ENCODE data around the gene PPP6R3. TPM values are rescaled to one million over a fixed set of nuclear protein-coding genes. Genes with fewer than 3 reads are reported as not detected.

The PPP6R3 gene
- total RNA-seq, 1 experiment from 2014 or later = 138 TPM

GRCh38 chr11:68589547-68590216 lies 129.1 kb downstream of the PPP6R3 start:
- Mint-ChIP-seq H3K9me3 (no peaks in the 10 kb centered on the region), H3K27me3 (ENCODE audit: low read depth) (no peaks in the 10 kb centered on the region), H3K4me1 (no peaks in the 10 kb centered on the region; a peak in 1 of 4 replicates), H3K27ac (no peak overlapping the region), H3K4me3 (no peak overlapping the region), H3K36me3 (ENCODE audit: insufficient read depth in 1 of 3, low read depth in 3 of 3) (peaks cover 36 to 81% (median 77%) of the 10 kb centered on the region in 3 experiments)
- no peak overlapping the region for H2BK120ac ChIP-seq (ENCODE audit: low read depth, low read length, poor library complexity, severe bottlenecking)
- no peak overlapping the region for H4K8ac ChIP-seq (replicated peaks; ENCODE audit: insufficient read length, low read depth, low read length)
- H3K18ac ChIP-seq (ENCODE audit: insufficient read length, low read depth, low read length) = no peak overlapping the region
- no peak overlapping the region for H3K9ac ChIP-seq (ENCODE audit: extremely low read depth, insufficient read length, low read length)
- no peak overlapping the region for H2BK15ac ChIP-seq (ENCODE audit: low read depth, low read length)
- no peak overlapping the region for H2AFZ ChIP-seq (ENCODE audit: low read length)
- no peak overlapping the region for H3K4me2 ChIP-seq (ENCODE audit: insufficient read depth, insufficient read length, low read length)
- H3K14ac ChIP-seq (ENCODE audit: insufficient read depth, low read length) = no peak overlapping the region
- no peaks in the 10 kb centered on the region for H4K20me1 ChIP-seq (ENCODE audit: control insufficient read depth, insufficient read depth, insufficient read length)
- TF ChIP-seq CTCF (conservative IDR thresholded peaks at IDR 0.05) = no peak
- no peaks in the 10 kb centered on the region for H3K79me2 ChIP-seq (ENCODE audit: insufficient read depth, low read length)
- H4K5ac ChIP-seq (ENCODE audit: insufficient read length, low read depth, low read length) = no peak overlapping the region
- no peak overlapping the region for H2AK5ac ChIP-seq (ENCODE audit: insufficient read length, low read length)
- no peaks in the 10 kb centered on the region for H3K4me1 ChIP-seq (ENCODE audit: insufficient read depth, low read length)
- no CpG with 5 or more reads among the region's 7 CpGs for WGBS (ENCODE audit: extremely low coverage, insufficient read length, low lambda C conversion rate)
- no peak overlapping the region for H2BK5ac ChIP-seq (ENCODE audit: insufficient read length, low read length)
- H3K79me1 ChIP-seq (ENCODE audit: insufficient read depth, low read depth, low read length, poor library complexity, severe bottlenecking) = peaks cover 3% of the 10 kb centered on the region
- no peak overlapping the region for H2BK12ac ChIP-seq (ENCODE audit: insufficient read length, low read depth, low read length)
- H3T11ph ChIP-seq (ENCODE audit: low read length) = no peak overlapping the region
- no peaks in the 10 kb centered on the region for H3K9me3 ChIP-seq (ENCODE audit: control insufficient read depth, low read depth, low read length)
- H3K4ac ChIP-seq (ENCODE audit: low read depth, low read length) = no peak overlapping the region
- no peak for DNase-seq
- H3K23ac ChIP-seq (ENCODE audit: insufficient read length, low read depth, low read length) = no peak overlapping the region
- no peaks in the 10 kb centered on the region; the same call in 1 of the 2 replicates for H3K27me3 ChIP-seq (ENCODE audit: insufficient read depth, low read length)
- no peak overlapping the region for H4K91ac ChIP-seq (ENCODE audit: insufficient read length, low read depth, low read length)
- no peaks in the 10 kb centered on the region for H3K23me2 ChIP-seq (ENCODE audit: insufficient read length, low read depth, low read length, poor library complexity, severe bottlenecking)
- H3K27ac ChIP-seq (ENCODE audit: insufficient read length, low read depth, low read length) = no peak overlapping the region
- no peak overlapping the region for H2BK20ac ChIP-seq (ENCODE audit: low read depth, low read length, poor library complexity, severe bottlenecking)
- no peak overlapping the region for H3K56ac ChIP-seq (ENCODE audit: insufficient read length, low read depth, low read length)

Measured in H9 (cell line).